DMS53 treated with DMSO at 0.1 percent for 48 hours (cell line): ENCODE measurements around the gene GRIN3B.

Experiments
- DNase-seq: peaks from one replicate; lab custom pipeline; 2025; ENCODE audit not compliant: unreplicated experiment; lab: John Stamatoyannopoulos, UW

Gene GRIN3B

DNA sequence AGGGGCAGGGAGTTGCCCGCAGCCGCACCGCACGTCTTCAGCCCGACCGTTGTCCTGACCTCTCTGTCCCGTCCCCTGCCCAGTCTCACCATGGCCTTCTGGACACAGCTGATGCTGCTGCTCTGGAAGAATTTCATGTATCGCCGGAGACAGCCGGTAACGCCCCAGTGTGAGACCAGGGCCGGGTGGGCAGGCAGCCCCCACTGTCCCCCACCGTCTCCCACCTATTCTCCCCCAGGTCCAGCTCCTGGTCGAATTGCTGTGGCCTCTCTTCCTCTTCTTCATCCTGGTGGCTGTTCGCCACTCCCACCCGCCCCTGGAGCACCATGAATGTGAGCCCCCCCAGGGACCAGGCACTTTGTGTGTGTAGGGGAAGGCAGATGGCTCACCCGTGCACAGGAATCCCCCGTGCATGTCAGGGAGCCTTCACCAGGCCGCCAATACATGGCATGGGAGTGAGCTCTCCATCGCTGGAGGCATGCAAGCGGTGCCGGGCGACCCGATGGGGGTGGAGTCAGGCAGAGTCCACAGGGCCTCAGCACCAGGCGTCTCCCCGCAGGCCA is 41.1 kb downstream of the GRIN3B start:
- DNase-seq = no peak

DNA sequence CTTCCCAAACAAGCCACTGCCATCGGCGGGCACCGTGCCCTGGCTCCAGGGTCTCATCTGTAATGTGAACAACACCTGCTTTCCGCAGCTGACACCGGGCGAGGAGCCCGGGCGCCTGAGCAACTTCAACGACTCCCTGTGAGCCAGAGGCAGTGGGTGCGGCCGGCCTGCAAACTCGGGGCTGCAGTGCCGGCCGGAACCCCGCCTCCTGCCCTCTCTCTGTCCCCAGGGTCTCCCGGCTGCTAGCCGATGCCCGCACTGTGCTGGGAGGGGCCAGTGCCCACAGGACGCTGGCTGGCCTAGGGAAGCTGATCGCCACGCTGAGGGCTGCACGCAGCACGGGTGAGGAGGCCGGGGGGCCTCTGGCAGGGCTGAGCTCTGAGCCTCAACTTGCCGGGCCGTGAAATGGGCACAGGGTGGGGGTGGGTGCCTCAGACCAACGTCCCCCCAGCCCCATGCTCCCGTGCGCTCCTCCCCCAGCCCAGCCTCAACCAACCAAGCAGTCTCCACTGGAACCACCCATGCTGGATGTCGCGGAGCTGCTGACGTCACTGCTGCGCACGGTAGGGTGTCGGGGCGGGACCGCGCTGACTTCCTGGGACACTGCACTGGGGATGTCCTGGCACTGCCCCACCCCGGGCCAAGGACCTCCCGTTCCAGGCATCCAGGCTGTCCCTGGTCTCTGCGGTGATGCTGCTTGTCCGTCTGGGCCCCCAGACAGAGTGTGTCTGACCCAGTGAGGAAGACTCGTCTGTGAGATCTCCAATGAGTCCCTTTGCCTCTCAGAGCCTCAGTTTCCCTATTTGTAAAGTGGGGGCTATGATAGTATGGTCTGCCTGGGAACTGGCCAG is 41.8 kb downstream of the GRIN3B start:
- DNase-seq = peak; percentile 47

DNA sequence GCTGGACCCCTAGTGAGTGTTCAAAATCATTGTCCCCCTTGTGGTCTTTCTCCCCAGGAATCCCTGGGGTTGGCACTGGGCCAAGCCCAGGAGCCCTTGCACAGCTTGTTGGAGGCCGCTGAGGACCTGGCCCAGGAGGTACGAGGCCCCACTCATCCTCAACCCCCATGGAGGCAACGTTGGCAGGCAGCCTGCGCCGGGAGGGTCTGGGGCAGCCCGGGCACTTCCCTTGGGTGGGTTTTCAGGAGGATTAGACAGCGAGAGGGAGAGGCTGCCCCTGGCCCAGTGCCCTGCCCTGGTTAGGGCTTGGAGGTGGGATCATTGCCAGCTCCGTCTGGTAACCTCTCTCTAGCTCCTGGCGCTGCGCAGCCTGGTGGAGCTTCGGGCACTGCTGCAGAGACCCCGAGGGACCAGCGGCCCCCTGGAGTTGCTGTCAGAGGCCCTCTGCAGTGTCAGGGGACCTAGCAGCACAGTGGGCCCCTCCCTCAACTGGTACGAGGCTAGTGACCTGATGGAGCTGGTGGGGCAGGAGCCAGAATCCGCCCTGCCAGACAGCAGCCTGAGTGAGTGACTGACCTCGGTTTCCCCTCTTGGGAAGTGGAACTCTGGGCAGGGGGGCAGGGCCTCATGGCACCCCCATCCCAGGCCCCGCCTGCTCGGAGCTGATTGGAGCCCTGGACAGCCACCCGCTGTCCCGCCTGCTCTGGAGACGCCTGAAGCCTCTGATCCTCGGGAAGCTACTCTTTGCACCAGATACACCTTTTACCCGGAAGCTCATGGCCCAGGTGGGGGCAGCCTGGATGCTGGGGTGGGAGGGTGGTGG is 42.7 kb downstream of the GRIN3B start:
- DNase-seq = no peak

DNA sequence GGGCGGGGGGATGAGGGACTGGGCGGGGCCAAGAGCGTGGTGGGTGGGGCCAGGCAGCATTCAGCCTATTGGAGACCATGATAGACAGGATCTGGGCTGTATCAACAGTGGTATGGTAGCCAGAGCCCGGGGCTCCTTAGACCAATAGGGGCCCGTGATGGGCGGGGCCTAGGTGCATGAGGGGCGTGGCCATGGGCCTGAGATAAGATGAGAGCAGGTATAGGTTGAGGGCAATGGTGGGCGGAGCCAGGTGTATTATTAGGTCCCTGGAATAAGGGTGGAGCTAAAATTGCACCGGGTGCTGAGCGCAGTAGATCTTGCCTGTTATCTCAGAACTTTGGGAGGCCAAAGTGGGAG is 45.0 kb downstream of the GRIN3B start:
- DNase-seq = no peak

DNA sequence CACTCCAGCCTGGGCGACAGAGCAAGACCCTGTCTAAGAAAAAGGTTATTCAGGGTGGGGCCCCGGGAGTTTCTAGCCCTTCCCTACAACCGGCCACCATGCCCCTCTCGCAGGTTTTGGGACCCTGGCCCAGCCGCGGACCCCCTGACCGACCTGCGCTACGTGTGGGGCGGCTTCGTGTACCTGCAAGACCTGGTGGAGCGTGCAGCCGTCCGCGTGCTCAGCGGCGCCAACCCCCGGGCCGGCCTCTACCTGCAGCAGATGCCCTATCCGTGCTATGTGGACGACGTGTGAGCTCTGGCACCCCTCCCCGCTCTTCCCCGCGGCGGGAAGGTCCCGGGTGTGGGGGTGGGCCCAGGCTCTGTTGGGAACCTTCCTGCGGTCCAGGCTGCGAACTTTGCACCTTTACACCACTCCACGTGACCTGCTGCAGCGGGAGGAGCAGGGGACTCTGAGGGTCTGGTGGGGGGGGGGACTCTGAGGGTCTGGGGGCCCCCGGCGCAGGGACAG is 46.0 kb downstream of the GRIN3B start:
- no peak for DNase-seq

DNA sequence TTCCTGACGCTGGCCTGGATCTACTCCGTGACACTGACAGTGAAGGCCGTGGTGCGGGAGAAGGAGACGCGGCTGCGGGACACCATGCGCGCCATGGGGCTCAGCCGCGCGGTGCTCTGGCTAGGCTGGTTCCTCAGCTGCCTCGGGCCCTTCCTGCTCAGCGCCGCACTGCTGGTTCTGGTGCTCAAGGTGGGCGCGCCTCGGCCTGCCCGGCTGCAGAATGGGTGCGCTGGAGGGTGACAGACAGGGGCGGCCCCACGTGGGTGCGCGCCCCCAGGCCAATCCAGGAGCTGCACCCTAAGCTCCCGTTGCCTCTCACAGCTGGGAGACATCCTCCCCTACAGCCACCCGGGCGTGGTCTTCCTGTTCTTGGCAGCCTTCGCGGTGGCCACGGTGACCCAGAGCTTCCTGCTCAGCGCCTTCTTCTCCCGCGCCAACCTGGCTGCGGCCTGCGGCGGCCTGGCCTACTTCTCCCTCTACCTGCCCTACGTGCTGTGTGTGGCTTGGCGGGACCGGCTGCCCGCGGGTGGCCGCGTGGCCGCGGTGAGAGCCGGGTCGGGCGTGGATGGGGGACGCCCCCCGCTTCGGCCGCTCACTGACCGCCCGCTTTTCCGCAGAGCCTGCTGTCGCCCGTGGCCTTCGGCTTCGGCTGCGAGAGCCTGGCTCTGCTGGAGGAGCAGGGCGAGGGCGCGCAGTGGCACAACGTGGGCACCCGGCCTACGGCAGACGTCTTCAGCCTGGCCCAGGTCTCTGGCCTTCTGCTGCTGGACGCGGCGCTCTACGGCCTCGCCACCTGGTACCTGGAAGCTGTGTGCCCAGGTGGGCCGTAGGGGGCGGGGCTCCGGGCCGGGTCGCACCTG is 46.8 kb downstream of the GRIN3B start:
- DNase-seq = no peak

DNA sequence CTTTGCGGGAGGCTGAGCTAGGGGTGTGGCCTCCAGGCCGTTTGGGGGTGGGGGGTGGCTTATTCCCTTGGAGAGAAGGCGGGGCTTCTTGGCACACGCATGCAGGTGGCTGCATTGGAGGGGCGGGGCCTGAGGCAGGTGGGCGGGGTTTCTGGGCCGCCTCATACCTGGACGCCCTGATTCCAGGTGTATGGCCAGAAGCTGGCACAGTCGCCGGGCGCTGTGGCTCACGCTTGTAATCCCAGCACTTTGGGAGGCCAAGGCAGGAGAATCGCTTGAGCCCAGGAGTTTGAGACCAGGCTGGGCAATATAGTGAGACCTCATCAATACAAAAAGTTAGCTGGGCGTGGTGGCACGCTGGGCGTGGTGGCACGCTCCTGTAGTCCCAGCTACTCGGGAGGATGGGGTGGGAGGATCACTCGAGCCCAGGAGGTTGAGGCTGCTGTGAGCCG is 47.5 kb downstream of the GRIN3B start:
- no peak for DNase-seq

DNA sequence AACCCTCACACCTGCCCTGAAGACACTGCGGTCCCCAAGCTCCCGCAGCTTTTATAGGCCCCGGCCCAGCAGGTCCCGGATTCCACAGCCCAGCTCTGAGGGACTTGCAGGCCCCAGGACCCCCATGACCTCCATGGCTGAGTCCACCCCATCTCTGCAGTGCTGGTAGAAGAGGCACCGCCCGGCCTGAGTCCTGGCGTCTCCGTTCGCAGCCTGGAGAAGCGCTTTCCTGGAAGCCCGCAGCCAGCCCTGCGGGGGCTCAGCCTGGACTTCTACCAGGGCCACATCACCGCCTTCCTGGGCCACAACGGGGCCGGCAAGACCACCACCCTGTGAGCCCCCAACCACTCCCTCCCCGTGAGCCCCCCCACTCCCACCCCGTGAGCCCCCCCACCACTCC is 48.9 kb downstream of the GRIN3B start:
- DNase-seq = no peak

DNA sequence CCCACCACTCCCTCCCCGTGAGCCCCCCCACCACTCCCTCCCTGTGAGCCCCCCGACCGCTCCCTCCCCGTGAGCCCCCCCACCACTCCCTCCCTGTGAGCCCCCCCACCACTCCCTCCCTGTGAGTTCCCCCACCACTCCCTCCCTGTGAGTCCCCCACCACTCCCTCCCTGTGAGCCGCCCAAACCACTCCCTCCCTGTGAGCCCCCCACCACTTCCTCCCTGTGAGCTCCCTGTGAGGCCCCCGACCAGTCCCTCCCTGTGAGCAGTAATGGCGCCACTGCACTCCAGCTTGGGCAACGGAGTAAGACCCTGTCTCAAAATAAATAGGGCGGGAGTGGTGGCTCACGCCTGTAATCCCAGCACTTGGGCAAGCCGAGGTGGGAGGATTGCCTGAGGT is 49.6 kb downstream of the GRIN3B start:
- DNase-seq = no peak

DNA sequence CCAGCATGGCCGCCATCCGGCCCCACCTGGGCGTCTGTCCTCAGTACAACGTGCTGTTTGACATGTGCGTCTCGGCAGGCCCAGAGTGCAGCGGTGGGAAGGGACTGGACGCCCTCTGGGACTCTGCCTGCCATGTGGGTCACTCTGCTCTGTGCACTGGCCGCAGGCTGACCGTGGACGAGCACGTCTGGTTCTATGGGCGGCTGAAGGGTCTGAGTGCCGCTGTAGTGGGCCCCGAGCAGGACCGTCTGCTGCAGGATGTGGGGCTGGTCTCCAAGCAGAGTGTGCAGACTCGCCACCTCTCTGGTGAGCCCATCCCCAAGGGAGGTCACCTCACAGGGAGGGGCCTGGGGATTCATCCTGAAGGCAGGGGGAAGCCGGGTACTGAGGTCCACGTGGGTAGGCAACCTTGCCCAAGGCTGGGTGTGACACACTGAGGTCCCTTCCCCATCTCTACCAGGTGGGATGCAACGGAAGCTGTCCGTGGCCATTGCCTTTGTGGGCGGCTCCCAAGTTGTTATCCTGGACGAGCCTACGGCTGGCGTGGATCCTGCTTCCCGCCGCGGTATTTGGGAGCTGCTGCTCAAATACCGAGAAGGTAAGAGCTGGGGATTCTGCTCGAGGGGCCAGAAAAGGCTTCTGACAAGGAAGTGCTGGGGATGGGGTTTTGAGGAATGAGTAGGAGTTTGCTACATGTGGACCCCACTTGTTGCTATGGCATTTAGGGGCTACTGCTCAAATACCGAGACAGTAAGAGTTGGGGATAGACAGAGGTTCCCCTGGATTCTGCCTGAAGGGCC is 51.0 kb downstream of the GRIN3B start:
- no peak for DNase-seq

DNA sequence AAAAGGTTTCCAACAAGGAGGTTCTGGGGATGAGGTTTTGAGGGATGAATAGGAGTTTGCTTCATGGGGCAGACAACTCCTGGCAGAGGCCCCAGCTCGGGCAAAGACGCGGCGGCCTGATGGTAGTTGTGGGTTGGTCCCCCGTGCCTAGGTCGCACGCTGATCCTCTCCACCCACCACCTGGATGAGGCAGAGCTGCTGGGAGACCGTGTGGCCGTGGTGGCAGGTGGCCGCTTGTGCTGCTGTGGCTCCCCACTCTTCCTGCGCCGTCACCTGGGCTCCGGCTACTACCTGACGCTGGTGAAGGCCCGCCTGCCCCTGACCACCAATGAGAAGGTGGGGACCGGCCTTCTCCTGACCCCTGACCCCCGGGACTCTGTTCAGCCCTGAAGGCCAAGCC is 51.6 kb downstream of the GRIN3B start:
- no peak for DNase-seq

DNA sequence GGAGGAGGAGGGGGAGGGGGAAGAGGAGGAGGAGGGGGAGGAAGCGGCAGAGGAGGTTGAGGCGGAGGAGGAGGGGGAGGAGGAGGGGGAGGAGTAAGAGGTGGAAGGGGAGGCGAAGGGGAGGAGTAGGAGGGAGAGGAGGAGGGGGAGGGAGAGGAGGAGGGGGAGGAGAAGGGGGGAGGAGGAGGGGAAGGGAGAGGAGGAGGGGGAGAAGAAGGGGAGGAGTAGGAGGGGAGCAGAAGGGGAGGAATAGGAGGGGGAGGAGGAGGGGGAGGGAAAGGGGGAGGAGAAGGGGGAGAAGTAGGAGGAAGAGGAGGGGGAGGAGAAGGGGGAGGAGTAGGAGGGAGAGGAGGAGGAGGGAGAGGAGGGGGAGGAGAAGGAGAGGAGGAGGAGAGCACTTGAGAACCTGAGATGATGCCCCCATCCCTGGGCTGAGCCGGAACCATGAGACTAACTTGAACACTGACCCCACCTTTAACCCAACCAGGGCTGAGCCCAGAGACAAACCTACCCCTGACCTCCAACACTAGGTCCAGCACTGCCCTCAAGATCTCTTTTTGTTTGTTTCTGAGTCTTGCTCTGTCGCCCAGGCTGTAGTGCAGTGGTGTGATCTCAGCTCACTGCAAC is 52.2 kb downstream of the GRIN3B start:
- DNase-seq = no peak

DNA sequence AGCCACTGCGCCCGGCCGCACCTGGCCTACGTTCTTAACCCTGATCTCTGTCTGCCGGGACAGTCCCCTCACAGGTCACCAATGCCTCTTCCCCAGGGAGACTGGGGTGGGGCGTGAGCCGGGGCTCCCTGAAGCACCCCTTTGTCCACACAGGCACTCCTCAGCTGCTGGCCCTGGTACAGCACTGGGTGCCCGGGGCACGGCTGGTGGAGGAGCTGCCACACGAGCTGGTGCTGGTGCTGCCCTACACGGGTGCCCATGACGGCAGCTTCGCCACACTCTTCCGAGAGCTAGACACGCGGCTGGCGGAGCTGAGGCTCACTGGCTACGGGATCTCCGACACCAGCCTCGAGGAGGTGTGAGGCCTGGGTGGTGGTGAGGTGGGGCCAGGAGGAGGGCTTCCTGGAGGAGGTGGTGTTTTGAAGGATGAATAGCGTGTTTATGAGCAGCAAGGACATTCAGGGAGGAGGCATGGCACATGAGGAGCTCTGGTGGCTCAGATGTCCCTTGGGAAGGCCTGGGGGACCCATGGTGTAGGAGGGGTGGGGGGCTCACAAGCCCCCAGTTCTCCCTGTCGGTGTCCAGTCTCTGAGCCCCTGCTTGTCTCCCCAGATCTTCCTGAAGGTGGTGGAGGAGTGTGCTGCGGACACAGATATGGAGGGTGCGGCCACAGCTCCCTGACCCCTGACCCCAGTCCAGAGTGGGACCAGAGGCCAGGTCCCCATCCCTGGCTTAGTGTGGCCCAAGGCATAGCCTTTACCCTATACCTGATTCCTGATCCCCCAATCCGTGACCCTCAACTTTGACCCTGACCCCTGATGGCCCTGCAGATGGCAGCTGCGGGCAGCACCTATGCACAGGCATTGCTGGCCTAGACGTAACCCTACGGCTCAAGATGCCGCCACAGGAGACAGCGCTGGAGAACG is 53.2 kb downstream of the GRIN3B start:
- DNase-seq = no peak

DNA sequence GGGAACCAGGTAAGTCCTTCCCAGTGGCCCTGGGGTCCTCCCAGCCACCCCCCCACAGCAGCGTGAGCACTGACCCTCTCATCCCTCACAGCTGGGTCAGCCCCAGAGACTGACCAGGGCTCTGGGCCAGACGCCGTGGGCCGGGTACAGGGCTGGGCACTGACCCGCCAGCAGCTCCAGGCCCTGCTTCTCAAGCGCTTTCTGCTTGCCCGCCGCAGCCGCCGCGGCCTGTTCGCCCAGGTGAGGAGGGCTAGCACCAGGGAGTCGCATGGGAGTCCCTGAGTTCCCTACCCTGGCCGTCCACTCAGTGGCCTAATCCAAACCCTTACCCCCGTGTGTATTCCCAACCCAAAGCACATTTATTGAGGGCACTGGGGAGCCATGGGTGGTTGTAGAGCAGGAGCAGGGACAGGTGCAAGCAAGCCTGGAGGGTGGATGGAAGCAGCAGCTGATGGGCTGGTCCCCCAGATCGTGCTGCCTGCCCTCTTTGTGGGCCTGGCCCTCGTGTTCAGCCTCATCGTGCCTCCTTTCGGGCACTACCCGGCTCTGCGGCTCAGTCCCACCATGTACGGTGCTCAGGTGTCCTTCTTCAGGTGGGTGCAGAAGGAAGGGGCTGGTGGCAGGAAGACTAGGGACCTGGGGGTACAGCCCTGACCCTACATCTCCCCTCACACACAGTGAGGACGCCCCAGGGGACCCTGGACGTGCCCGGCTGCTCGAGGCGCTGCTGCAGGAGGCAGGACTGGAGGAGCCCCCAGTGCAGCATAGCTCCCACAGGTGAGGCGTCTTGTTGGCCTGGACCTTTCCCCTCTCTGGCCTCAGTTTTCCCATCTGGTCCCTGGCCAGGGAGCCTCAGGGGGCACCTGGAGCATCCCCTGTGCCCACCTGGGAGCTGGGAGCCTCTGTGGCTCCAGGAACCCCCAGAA is 54.1 kb downstream of the GRIN3B start:
- no peak for DNase-seq

DNA sequence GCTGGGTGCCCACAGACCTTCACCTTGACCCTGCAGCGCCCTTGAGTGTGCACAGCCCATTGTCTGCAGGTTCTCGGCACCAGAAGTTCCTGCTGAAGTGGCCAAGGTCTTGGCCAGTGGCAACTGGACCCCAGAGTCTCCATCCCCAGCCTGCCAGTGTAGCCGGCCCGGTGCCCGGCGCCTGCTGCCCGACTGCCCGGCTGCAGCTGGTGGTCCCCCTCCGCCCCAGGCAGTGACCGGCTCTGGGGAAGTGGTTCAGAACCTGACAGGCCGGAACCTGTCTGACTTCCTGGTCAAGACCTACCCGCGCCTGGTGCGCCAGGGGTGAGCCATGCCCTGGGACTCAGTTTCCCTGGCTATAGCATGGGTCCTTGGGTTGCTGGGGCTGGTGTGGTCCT is 54.8 kb downstream of the GRIN3B start:
- no peak for DNase-seq

DNA sequence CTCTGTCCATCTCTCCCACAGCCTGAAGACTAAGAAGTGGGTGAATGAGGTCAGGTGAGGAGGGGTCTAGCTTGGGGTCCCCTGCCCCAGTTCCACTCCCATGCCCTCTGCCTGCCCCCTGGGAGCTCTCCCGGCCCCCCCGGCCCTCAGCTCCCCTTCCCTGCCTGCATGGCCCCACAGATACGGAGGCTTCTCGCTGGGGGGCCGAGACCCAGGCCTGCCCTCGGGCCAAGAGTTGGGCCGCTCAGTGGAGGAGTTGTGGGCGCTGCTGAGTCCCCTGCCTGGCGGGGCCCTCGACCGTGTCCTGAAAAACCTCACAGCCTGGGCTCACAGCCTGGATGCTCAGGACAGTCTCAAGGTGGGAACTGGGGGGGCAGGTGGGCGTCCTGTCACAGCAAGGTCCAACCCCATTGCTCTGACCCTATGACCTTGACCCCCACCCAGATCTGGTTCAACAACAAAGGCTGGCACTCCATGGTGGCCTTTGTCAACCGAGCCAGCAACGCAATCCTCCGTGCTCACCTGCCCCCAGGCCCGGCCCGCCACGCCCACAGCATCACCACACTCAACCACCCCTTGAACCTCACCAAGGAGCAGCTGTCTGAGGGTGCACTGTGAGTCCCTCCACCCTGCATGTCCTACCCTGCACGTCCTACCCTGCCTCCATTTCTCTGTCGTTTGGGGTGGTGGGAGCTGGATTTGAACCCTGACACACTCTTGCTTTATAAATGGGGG is 55.8 kb downstream of the GRIN3B start:
- no peak for DNase-seq
